ENCODE data around the gene CCR7.
A peak's percentile ranks its signal among the peaks of the same experiment; 100 is the strongest.

Gene CCR7

DNA sequence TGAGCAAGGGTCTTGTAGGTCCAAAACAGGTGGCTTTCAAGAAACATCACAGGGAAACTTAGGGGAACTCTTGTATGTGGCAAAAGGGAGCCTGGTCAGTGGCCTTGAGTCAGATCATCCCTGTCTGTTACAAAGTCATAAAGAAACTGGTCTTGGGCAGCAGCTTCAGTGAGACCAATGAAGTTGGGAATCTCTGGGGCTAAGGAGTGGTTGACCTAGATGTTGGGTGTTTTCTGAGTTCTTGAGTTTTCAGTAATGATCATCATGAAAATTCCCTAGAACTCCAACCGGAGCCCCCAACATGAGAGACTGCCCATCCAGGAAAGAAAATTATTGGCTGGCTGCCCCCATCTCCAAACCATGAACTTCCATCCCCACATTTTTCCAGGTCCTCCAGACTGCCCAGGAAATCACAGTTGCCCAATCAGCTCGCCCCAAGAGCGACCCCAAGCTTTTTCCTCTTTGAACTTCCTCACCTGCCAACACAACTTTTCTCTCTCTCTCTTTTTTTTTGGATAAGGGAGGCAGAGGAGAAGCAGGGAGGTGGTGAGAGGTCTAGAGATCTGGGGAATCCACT, 3.9 kb downstream of the CCR7 start:
- DNase-seq (ENCODE audit: low spot score) = peak; percentile 57
- TF ChIP-seq CTCF (IDR thresholded peaks at IDR 0.05; ENCODE audit: borderline replicate concordance, control extremely low read depth, extremely low read depth, insufficient read depth, missing control alignments) = no peak
- in situ Hi-C loops (cut with MboI; ENCODE audit: low sequenced_read_pairs, unreplicated experiment) = no loop called here

GRCh38 chr17:40560592-40561293, 4.5 kb downstream of the CCR7 start:
- TF ChIP-seq CTCF (IDR thresholded peaks at IDR 0.05; ENCODE audit: borderline replicate concordance, control extremely low read depth, extremely low read depth, insufficient read depth, missing control alignments) = no peak
- in situ Hi-C loops (cut with MboI; ENCODE audit: low sequenced_read_pairs, unreplicated experiment) = no loop called here
- DNase-seq (ENCODE audit: low spot score) = peak; percentile 82

DNA sequence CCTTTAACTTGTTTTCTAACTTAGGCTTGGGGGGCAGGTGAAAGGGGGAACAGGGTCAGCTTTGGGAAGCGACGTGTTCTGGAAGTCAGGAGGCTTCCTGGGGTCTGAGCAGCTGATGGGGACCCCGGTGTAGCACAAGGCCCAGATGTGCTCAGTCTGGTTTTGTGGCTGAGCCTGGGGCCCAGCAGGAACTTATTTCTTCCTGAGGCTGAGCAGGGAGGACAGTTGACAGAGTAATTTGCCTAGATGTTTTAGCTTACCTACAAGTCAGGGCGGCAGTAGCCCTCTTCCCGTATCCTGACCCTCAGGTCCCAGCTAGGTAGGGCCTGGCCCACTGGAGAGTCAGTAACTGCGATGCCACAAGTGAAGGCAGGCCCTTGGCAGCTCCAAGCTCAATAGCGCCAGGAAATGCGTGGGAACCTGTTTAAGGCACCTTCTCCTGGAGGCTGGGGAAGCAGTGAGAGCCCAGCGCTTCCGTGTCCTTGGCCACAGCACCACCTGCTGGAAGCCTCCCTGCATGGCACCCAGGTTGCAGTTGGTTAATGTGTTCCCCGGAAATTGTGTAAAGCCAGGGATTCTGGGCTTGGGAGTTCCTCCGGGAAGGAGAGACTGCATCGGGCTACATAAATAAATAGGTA, 5.2 kb downstream of the CCR7 start:
- in situ Hi-C loops (cut with MboI; ENCODE audit: low sequenced_read_pairs, unreplicated experiment) = no loop called here
- peak; percentile 81 for DNase-seq (ENCODE audit: low spot score)
- TF ChIP-seq CTCF (IDR thresholded peaks at IDR 0.05; ENCODE audit: borderline replicate concordance, control extremely low read depth, extremely low read depth, insufficient read depth, missing control alignments) = peak; percentile 92

GRCh38 chr17:40559564-40559916, 5.7 kb downstream of the CCR7 start:
- peak; percentile 11 for DNase-seq (ENCODE audit: low spot score)
- in situ Hi-C loops (cut with MboI; ENCODE audit: low sequenced_read_pairs, unreplicated experiment) = no loop called here
- TF ChIP-seq CTCF (IDR thresholded peaks at IDR 0.05; ENCODE audit: borderline replicate concordance, control extremely low read depth, extremely low read depth, insufficient read depth, missing control alignments) = no peak

- in situ Hi-C loops (cut with MboI; ENCODE audit: low sequenced_read_pairs, unreplicated experiment) = no loop called here
- no peak for DNase-seq (ENCODE audit: low spot score)
- TF ChIP-seq CTCF (IDR thresholded peaks at IDR 0.05; ENCODE audit: borderline replicate concordance, control extremely low read depth, extremely low read depth, insufficient read depth, missing control alignments) = no peak
These were observed 6.2 kb downstream of the CCR7 start for GRCh38 chr17:40558890-40559563.

- TF ChIP-seq CTCF (IDR thresholded peaks at IDR 0.05; ENCODE audit: borderline replicate concordance, control extremely low read depth, extremely low read depth, insufficient read depth, missing control alignments) = no peak
- no peak for DNase-seq (ENCODE audit: low spot score)
- in situ Hi-C loops (cut with MboI; ENCODE audit: low sequenced_read_pairs, unreplicated experiment) = no loop called here
These were observed 6.9 kb downstream of the CCR7 start for GRCh38 chr17:40558300-40558889.

All from GM13976 (cell line).